Renal cortex interstitium (tissue), 11 donors: ENCODE measurements around the gene DEPP1. TPM values are rescaled to one million over a fixed set of nuclear protein-coding genes. Genes with fewer than 3 reads are reported as not detected.

Experiments
- DNase-seq, 11 donors: peaks; one replicate each; pipeline ENCODE4 v3.0.0-alpha.2; 2013; ENCODE audit warnings: low read depth in 9 of 11, low spot score in 4 of 11; ENCODE audit errors: extremely low read depth in 1 of 11
- polyA plus RNA-seq, 3 donors: library from polyadenylated mRNA; unstranded; fragments of 120-200 nt; gene quantifications; one replicate each; pipeline ENCODE4 v1.2.1, GENCODE V29; 2013; ENCODE audit not compliant: insufficient read length in 3 of 3

Gene DEPP1
- polyA plus RNA-seq, 3 donors, result 7.1 to 10.6 (median 9.8) TPM

DNA sequence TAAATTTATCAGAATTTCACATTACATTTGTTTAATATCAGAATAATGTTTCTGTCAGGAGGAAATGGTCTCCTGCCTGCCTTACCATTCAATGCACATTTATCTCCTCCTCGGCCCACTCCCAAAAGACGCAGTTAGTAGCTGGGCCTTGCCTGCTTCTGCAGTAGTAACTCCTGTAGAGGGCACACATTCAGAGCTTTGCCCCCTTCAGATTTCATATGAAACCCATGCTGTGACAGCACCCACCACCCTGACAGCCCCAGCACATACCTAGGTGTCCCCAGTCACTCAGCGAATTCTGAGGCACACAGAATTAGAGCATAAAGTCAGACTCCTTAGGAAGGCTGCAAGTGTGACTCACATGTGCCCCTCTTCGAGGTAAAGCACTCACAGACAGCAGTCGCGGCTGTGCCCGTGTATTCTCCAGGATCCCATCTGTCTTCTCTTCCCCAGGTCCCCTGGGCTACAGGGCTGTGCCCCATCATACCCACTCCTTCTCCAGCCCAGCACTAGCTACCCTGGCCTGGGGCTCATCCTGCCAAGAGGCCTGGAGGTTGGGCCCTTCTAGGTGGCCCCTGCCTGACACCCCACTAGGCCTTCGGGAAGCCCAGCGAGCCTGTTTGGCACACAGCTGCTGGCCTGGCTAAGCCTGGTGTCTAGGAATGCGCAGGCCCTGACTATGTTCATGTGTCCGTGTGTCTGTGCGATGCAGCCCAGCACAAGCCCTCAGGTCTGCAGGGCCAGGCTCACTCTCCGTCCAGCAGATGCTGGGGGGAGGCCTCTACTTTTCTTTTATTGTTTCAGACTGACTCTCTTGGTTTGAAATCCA is 4.7 kb upstream of the DEPP1 start:
- DNase-seq, result no peak

DNA sequence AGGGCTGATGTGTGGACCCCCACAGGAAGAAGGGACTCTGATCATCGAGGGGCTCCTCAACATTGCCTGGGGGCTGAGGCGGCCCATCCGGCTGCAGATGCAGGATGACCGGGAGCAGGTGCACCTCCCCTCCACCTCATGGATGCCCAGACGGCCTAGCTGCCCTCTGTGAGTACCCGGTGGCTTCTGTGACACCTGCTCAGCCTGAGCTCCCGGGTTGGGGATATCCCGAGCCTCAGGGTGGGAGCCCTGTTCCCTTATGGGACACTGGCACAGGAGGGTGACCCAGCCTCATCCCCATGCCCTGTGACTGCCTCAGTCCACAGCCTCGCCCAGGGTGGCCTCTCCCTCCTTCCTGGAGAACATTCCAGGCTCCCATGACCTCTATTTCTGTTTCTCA is 3.9 kb upstream of the DEPP1 start:
- DNase-seq, result no peak

DNA sequence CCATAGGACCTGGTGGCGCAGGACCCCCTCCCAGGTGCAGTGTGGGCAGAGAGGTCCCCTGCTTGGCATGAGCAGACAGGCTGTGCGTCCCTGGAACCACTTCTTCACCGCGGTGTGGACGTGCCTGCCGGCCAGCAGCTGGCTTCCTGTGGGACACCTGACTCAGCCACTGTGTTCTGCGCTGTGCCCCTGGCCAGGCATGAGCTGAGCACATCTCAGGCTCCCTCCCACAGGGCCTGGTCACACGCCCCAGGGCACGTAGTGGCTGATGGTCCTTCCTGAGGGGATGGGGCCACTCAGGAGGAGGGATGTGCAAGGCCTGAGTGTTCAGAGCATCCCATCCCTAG is 3.5 kb upstream of the DEPP1 start:
- DNase-seq, result no peak

DNA sequence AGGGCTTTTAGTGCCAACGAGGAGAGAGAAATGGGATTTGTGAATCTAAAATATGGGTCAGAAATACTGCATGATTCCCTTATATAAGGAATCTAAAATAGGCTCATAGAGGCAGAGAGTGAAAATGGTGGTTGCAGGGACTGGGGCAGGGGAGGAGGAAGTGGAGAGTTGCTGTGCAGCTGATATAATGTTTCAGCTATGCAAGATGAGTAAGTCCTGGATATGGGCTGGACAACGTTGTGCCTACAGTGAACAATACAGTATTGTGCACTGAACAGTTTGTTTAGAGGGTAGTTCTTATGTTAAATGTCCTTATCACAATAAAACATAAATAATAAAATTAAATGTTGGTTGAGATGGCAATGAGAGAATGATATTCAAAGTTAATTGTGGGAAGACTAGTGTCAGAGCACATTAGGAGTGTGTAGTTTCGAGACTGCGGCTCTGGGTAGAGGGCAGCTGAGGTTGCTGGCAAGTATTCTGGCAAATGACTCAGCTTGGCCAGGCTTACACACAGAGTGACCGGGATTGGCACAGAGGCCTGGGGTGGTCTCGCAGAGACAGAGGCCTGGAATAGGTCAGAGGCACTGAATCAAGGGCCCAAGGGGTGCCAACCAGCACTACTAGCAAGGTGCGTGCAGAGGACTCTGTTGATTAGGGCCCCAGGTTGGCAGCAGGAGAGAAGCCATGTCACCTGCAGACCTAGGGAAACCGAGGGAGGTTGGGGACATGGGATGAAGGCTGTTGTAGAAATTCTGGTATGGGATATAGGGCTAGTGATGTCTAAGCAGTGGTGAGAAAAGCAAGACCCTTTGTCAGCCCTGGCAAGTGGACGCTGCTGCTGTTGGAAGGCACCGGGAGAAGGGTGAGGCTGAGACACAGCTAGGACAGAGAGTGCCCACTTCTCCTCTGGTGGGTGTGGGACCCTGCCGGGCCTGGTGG is 2.8 kb upstream of the DEPP1 start:
- DNase-seq, result no peak

DNA sequence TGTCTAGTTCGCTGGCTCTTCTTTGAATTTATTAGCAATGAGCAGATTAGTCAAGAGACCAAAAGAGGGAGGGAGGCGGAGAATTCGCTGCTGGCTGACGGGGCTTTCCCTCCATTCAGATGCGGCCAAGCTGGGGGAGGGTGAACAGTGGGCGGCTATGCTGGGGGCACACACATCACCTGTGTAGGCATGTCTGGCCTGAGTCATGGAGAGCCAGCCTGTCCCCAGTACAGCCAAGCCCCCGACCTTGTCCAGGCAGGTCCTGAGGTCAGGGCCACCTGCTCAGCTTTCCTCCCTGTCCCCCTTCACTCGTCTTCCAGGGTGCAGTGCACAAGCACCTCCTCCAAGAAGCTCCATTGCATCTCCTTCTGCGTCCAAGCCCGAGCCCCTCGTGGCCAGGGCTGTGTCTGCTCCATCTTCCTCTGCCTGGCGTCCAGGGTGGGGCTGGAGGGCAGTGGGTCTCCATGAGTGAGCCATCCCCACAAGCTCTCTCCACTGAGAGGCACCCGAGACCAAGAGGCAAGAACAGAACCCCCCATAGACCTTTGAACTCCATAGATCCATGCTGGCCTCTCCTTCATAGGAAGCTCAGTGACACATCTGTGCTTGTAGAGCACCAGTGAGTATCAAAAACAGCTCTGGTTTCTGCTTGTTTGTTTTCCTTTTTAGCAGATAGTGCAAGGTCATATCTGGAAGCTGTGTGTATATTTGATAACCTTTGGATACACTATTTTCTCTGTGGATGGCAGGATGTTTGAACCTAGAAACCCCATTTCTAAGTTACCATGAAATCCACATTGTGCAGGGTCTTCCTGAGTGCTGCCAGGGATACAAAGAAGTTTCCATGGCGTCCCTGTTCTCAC is 1.9 kb upstream of the DEPP1 start:
- no peak for DNase-seq

DNA sequence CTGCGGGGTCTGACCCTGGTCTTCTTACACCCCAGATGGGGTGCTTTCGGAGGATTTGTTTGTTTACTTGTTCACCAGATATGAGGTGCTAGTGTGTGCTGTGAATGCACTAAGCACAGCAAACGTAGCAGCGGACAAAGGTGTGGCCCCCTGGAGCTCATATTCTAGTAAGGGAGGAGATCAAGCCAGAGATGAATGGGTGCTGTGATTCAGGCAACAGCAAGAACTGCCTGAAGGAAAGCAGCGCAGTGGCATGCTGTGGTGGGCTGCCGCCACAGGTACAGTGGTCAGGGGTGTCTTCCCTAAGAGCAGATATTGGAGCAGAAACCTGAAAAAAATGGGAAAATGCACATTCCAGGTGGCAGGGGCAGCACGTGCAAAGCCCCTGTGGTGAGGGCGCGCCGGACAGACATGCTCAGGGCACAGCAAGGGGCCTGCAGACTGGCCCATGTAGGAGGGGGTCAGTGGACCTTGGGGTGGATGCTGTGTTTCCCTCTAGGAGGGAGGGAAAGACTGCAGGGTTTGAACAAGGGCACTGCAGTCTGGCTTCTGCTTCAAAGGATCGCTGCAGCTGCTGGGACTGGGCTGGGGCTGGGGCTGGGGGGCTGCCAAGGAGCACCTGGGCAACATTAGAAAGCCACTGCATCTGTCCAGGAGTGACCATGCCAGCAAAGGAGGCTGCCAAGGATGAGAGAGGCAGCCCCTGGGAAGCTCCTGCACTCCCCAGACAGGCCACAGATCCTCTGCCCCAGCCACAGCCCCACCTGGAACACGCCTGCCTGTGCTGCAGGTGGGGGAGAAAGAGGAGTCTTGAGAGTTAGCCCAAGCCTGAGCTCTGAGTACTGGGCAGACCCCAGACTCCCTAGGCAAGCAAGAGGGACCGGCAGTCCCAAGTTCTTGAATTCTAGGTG is 927 bp upstream of the DEPP1 start:
- DNase-seq, result no peak

DNA sequence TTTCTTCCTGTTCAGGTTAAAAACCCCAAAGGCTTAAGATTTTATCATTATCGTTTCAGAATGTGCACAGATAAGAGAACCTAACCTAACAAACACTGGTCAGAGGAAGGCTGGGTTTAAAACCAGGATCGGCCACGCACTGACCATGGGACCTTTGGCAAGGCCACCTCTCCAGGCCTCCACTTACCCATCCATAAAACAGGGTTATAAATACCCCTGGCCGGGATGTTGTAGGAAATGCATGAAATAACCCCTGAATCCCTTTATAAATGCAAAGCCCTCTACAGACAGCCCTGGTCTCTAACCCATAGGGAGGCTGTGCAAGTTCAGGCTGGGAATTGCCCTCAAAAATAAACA is 418 bp downstream of the DEPP1 start:
- no peak for DNase-seq

DNA sequence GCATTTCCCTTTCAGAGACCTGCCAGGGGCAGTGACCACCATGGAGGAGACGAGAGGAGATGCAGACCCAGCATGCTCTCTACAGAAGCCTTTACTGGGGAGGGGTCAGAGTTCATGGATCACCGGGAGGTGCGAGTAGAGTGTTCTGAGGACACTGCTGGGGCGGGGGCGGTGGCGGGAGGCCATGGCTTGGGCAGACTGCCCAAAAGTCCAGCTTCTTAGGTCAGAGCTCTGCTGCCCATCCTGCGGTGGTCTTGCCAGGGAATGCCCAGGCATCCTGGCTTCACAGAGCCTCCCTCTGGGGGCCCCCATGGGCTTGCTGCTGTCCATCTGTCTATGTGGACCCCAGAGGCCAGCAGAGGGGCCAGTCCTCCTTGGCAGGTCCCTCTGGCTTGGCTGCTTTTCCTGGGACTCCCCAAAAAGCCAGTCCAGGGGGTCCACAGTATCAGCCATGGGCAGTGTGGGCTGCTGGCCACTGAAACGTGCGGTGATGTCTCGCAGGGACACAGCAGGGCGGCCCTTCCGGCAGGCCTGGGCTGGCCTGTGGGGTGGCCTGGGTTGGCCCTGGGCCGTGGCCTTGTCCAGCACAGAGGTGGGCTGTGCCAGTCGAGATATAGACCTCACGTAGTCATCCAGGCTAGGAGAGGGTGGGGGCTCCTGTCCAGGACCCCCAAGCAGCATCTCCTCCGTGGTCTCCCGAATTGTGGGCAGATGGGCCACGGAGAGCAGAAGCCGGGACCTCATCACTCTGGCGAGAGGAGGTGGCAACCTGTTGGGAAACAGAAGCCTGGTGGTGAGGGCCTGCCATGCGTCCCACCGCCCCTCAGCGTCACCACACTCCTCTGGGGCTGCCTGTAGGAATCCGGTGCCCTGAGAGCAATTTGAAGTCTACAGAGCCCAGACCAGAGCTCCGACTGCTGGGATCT is 1.1 kb downstream of the DEPP1 start:
- no peak for DNase-seq

DNA sequence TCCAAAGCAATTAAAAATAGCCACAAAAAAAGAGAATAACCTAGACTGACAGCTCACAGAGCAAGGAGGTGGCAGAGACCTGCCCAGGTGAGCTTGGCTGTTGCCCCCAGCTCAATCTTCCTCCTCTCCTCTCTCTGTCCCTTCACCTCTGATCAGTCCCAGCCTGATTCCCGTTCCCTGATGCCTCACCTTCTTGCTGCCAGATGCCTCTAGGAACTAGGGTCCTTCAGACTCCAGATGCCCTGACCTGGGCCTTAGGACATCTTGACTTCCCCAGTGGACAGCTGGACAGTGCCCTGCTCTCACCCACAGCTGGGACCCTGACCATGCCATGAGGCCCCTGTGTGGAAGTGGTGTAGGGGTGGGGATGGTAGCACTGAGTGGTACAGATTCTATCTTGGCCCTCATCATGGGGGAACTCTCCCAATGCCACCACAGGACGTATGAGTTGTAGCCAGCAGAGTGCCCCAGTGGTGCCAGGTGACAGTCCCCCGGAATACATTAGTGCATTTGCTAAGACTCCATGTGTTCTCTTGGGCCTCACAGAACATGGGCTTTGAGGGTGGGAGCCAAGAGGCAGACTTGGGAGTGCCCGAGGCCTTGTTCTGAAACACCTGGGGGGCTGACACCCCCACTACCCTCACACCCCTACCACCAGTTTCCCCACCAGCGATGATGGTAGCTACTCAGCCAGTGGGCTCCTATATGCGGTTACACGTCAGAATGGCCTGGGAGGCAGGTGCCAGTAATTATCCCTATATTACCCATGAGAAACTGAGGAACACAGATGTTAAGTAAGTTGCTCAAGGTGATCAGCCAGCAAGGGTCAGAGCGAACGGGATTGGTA is 2.0 kb downstream of the DEPP1 start:
- DNase-seq, result no peak

DNA sequence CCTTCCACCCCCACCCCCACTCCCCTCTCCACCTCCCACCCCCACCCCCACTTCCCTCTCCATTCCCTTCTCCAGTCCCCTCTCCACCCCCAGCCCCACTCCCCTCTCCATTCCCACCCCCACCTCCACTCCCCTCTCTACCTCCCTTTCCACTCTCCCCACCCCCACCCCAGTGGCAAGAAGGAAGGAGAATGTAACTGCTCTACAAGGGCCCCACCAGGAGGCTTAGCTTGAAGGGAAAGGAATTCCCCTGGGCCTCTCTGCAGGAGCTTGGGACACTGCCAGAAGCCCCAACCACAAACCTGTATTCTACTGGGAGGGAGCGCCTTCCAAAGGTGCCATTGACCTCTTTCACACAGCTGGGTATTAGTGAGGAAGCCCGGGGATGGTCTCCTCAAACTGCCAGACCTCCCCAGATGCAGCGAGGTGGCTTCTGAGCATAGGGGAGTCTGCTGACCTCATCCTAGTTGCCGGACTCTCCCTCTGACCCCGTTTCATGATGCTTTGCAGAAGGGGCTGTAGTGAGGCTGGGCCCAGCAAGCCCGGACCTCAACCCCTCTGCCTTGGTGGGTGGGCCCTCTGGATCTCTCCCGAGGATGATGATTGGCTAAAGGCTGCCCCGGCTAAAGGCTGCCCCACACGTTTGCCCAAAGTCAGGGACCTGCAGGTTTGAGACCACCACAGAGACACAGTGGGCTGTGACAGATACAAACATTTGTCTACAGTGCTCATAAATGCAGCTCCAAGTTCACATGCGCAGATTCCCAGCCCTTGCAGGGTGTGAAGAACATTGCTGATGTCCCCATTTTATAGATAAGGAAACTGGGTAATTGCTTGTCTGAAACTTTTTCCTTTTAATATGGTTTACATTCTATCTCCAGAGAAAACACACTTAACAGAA is 2.9 kb downstream of the DEPP1 start:
- no peak for DNase-seq

DNA sequence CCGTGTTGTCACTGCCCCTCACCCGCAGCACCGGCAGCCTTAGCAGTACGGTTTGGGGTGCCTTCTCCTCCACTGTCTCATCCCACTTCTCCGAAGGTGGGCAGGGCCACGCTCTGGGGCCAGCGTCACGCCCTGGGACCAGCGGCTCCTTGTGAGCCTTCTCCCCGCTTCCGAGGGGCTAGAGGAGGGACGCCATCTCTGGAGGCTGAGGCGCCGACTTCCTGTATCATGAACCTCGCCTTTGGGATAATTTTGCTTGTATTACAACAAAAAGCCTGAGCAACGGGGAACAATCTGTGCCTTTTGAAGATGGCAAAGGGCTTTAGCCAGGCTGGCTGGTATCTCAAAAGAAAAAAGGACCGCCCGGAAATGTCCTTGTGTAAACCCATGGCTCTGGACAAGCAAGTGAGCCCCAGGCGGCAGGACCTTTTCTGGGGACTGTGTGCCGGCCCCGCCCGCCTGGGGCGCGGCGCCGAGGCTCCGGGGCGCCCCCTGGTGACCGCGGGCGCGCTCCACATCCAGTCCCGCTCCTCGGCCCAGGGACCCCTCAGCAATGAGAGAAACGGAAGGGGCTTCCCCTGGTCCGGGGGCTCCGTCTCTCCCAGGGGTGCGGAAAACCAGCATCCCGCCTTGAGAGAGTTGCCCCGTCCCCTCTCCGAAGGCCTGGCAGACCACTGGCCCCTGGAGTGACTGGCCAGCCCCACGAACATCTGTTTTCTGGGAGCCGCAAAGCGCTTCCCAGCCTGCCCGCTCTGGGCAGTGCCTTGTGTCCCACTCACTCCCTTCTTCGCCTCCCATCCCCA is 3.8 kb downstream of the DEPP1 start:
- DNase-seq, result peak in 4 of 11 donors; percentile 47 to 62 (median 55)

DNA sequence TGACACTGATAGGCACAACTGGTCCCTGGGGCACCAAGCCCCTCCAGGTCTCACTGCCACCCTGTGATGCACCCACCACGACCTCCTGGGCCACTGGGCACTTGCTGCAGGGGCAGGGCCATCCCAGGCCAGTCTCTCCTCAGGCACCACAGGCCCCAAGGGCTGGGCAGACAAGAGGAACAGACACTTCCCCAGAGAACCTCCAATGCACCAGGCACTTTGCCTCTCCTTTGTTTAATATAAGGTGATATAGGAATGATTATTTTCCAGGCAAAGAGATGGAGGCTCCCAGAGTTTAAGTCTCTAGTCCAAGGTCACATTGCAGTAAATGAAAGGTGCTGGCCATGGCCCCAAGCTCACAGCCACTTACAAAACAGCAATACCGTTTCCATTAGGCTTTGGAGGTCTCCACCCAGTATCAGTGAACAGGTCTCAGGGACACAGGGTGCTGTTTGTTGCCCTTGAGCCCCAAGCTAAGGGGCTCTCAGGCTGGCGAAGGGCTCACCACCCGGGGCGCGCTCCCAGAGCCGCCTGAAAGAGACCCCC is 4.5 kb downstream of the DEPP1 start:
- DNase-seq, result no peak

DNA sequence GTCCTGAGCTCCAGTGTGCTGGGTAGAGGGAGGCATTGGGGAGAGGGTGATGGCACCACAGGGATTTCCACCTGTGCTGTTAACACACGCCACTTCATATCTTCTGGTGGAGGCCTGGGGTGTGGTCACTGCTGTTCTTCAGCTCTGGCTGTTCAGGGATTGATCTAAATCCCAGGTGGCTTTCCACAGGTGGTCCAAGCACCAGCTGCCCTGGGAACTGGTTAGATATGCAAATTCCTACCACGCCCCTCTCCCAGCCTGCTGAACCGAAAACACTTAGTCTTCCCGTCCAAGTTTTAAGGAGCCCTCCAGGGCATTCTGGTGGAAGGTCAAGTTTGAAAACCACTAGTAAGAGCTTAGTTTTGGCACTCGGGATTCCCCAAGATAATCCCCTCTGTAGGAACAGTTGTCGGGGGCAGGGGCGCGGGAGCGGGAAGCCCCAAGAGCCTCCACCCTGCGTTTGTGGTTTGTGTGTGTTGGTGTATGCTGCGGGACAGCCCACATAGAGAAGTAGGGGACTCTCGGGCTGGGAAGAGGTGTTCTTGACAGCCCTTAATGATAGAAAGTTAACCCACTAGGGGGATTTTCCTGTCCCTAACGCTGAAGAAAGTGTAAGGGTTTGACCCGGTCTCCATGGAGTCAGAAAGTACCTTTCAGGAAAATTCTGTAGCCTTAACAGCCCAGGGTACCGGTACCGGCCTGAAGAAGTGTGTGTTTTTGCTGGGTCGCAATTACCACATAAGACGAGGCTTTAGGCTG is 5.1 kb downstream of the DEPP1 start:
- no peak for DNase-seq

DNA sequence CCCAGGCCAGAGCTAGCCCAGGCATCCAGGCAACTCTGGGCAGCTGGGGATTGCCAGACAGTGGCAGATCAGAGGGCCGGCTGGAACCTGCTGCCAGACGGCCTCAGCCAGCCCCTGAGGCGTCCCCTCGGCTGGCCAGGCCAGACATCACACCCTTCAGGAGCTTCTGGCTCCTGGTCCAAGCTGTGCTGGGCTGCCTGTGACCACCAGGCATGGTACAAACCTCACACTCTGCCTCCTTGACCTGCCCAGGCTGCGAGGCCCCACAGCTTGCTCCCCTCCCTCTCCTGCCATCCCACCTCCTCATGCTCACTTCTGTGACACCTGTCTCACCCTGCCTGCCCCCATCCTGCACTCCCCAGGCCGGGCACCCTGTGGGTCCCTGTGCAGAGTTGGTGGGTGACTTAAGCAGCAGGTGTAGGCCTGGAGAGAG is 5.7 kb downstream of the DEPP1 start:
- no peak for DNase-seq
